B cell (primary cell): Measurements from ENCODE around the gene EGFR. TPM values are rescaled to one million over a fixed set of nuclear protein-coding genes. Genes with fewer than 3 reads are reported as not detected.
A peak's percentile ranks its signal among the peaks of the same experiment; 100 is the strongest.

ENCODE experiments used
- ATAC-seq: fragments of 200-7000 bp; cut with Tn5 transposase; one replicate; pipeline ENCODE4 v1.10.0; 2021; ENCODE audit warnings: low read depth, mild to moderate bottlenecking, moderate number of reproducible peaks, moderate library complexity
- CTCF ChIA-PET: fragments of 350-600 bp; sonication (Branson Sonifier 250); formaldehyde crosslinking; loops from one replicate; lab custom pipeline; 2021; ENCODE audit warnings: antibody characterized with exemption, inconsistent platforms; lab: Charles Lee
- POLR2A ChIA-PET: fragments of 350-600 bp; sonication (Branson Sonifier 250); formaldehyde crosslinking; loops from one replicate; lab custom pipeline; 2021; ENCODE audit warnings: antibody characterized with exemption; lab: Charles Lee
- DNase-seq: peaks from one replicate; pipeline ENCODE4 v3.0.0; 2013
- H2AFZ ChIP-seq: 2 replicates; pipeline ENCODE4 v1.6.1; 2012; ENCODE audit warnings: mild to moderate bottlenecking, low read depth, low read length; ENCODE audit not compliant: insufficient read depth, poor library complexity, severe bottlenecking
- H3K27ac ChIP-seq, 2 donors: 1 replicate in 1 of 2; 2 replicates in 1 of 2; pipeline ENCODE4 v1.5.1; 2012 to 2013; ENCODE audit warnings: low read length in 2 of 2, mild to moderate bottlenecking in 2 of 2, moderate library complexity in 1 of 2
- H3K27me3 ChIP-seq, 4 experiments: fragments of 200-600 bp in 1 of 4; sonication (generic) in 1 of 4; replicated peaks in 1 of 4; 1 replicate in 2 of 4; 2 replicates in 2 of 4; pipeline versions ENCODE4 v1.6.1 to v1.7.0; 2013 to 2016; ENCODE audit warnings: low read length in 3 of 4, mild to moderate bottlenecking in 2 of 4, mixed read lengths in 1 of 4, moderate library complexity in 1 of 4; ENCODE audit not compliant: insufficient read depth in 4 of 4, control insufficient read depth in 3 of 4; ENCODE audit errors: control extremely low read depth in 1 of 4
- H3K36me3 ChIP-seq, 2 experiments: replicated peaks in 1 of 2; 1 replicate in 1 of 2; 2 replicates in 1 of 2; pipeline versions ENCODE4 v1.6.1 to v1.7.1; 2013; ENCODE audit warnings: low read length in 1 of 2; ENCODE audit not compliant: insufficient read depth in 2 of 2, control insufficient read depth in 1 of 2; ENCODE audit errors: control extremely low read depth in 1 of 2, extremely low read depth in 1 of 2
- H3K4me1 ChIP-seq, 2 donors: fragments of 200-600 bp in 1 of 2; sonication (generic) in 1 of 2; 1 replicate in 1 of 2; 2 replicates in 1 of 2; pipeline versions ENCODE4 v1.5.1 to v1.6.1; 2013 to 2017; ENCODE audit warnings: low read length in 2 of 2; ENCODE audit not compliant: control insufficient read depth in 2 of 2, insufficient read depth in 2 of 2
- H3K4me2 ChIP-seq: replicated peaks from 2 replicates; pipeline ENCODE3; 2012; ENCODE audit warnings: mild to moderate bottlenecking, low read depth, low read length; ENCODE audit not compliant: poor library complexity, severe bottlenecking
- H3K4me3 ChIP-seq, 5 experiments: fragments of 200-600 bp in 1 of 5; sonication (generic) in 1 of 5; 1 replicate in 3 of 5; 2 replicates in 2 of 5; pipeline versions ENCODE4 v1.5.1 to v1.7.0; 2011 to 2016; ENCODE audit warnings: low read length in 4 of 5, mild to moderate bottlenecking in 4 of 5, low read depth in 2 of 5, control low read depth in 1 of 5, moderate library complexity in 1 of 5; ENCODE audit not compliant: insufficient read depth in 1 of 5; ENCODE audit errors: control extremely low read depth in 1 of 5, extremely low read depth in 1 of 5
- H3K79me2 ChIP-seq: fragments of 200-600 bp; sonication (generic); one replicate; pipeline ENCODE4 v1.6.0; 2016; ENCODE audit warnings: low read length; ENCODE audit not compliant: control insufficient read depth, insufficient read depth
- H3K9ac ChIP-seq: fragments of 200-600 bp; sonication (generic); 2 replicates; pipeline ENCODE4 v1.6.1; 2017; ENCODE audit warnings: mild to moderate bottlenecking, low read length, moderate library complexity
- H3K9me3 ChIP-seq, 3 donors: one replicate each; pipeline versions ENCODE4 v1.6.1 to v1.7.1; 2013; ENCODE audit warnings: low read length in 2 of 3; ENCODE audit not compliant: control insufficient read depth in 2 of 3, insufficient read depth in 1 of 3; ENCODE audit errors: control extremely low read depth in 1 of 3
- H4K20me1 ChIP-seq: 2 replicates; pipeline ENCODE4 v1.6.0; 2012; ENCODE audit warnings: mild to moderate bottlenecking, low read length; ENCODE audit not compliant: insufficient read depth, control insufficient read depth, poor library complexity, severe bottlenecking
- H3K27ac Mint-ChIP-seq: one replicate; pipeline ENCODE4 v1.8.0; 2021; ENCODE audit warnings: mixed read lengths
- H3K27me3 Mint-ChIP-seq: one replicate; pipeline ENCODE4 v1.8.0; 2021; ENCODE audit warnings: mixed read lengths
- H3K4me1 Mint-ChIP-seq: one replicate; pipeline ENCODE4 v1.8.0; 2021; ENCODE audit warnings: mixed read lengths
- H3K4me3 Mint-ChIP-seq: one replicate; pipeline ENCODE4 v1.8.0; 2021; ENCODE audit warnings: mixed read lengths
- H3K9me3 Mint-ChIP-seq: one replicate; pipeline ENCODE4 v1.8.0; 2022; ENCODE audit warnings: mixed read lengths; ENCODE audit not compliant: insufficient read depth
- CTCF ChIP-seq: fragments of 200-600 bp; IDR thresholded peaks from one replicate; pipeline ENCODE4 v1.8.0; 2022; ENCODE audit warnings: antibody characterized with exemption, mild to moderate bottlenecking
- EZH2 ChIP-seq: IDR thresholded peaks from 2 replicates; pipeline ENCODE4 v1.6.1; 2012; ENCODE audit warnings: borderline replicate concordance, low read depth, mild to moderate bottlenecking, moderate library complexity, low read length; ENCODE audit not compliant: insufficient read depth, poor library complexity, severe bottlenecking
- WGBS: methylation state at CpG from one replicate; pipeline ENCODE4 v1.1.5; 2013; ENCODE audit warnings: missing lambda C conversion rate; ENCODE audit not compliant: insufficient coverage; 5-methylcytosine and 5-hydroxymethylcytosine counted together
- intact Hi-C: fragments of 100-400 bp; cut with micrococcal nuclease; formaldehyde crosslinking; loops from one replicate; pipeline ENCODE4 v1.10.0; 2022
- polyA plus RNA-seq: library from polyadenylated mRNA; depleted of rRNA; stranded (reverse); fragments of >200 nt; gene quantifications from 2 replicates; pipeline ENCODE4 v1.2.3, GENCODE V29; 2012
- total RNA-seq, 2 donors: library from RNA; stranded (reverse); fragments of 120-200 nt in 1 of 2; gene quantifications; 1 replicate in 1 of 2; 2 replicates in 1 of 2; pipeline versions ENCODE4 v1.2.3 to v1.2.4, GENCODE V29; 2013 to 2022

Gene EGFR
- total and polyA plus RNA-seq, 2 donors (not counting 1 experiment from before 2014, with no cell fraction given): not detected

- Histone ChIP-seq H3K9ac (peak overlapping the region; percentile 62), H3K27me3 (peaks cover 0 to 29% (median 16%) of the 10 kb centered on the region in 4 experiments), H3K4me1 (peaks cover 16% of the 10 kb centered on the region in 2 donors), H4K20me1 (no peaks in the 10 kb centered on the region), H3K36me3 (no peaks in the 10 kb centered on the region), H3K79me2 (no peaks in the 10 kb centered on the region), H3K27ac (no peak overlapping the region), H3K9me3 (peaks cover 0 to 7% (median 0%) of the 10 kb centered on the region in 3 donors), H3K4me3 (peak overlapping the region; percentile 8 to 55 (median 48)), H2AFZ (peak overlapping the region; percentile 76), H3K4me2 (peak overlapping the region; percentile 89)
- intact Hi-C loops: loop anchor here (1.0 to 5.0 kb wide), 4 partner anchors 111 to 481 kb away; no protein-coding TSS in a partner anchor
- 3% methylated on average over 74 of the region's 80 CpGs for WGBS
- ChIA-PET CTCF (interaction anchor here (0.6 to 5.3 kb wide), 29 partner anchors 10 to 810 kb away, joined by 3 to 150 read pairs (median 4); partner anchors contain the start of gene SEC61G), POLR2A (no interaction called here)
- Mint-ChIP-seq H3K27ac (no peak overlapping the region), H3K4me1 (peaks cover 11% of the 10 kb centered on the region), H3K4me3 (peak overlapping the region; percentile 88), H3K9me3 (no peaks in the 10 kb centered on the region), H3K27me3 (peaks cover 49% of the 10 kb centered on the region)
- TF ChIP-seq CTCF (peak; percentile 53), EZH2 (no peak)
- peak; percentile 52 for ATAC-seq
- peak; percentile 60 for DNase-seq
Observed at GRCh38 chr7:55254596-55255495, 236.0 kb downstream of the EGFR start.
